HepG2 (cell line): ENCODE measurements around the gene VASN. TPM values are rescaled to one million over a fixed set of nuclear protein-coding genes. Genes with fewer than 3 reads are reported as not detected.
A peak's percentile ranks its signal among the peaks of the same experiment; 100 is the strongest.

Experiments used
- AFF4 ChIP-seq: sonication (generic); formaldehyde crosslinking; IDR thresholded peaks from 2 replicates; pipeline ENCODE4 v1.4.0; 2020; ENCODE audit warnings: missing genetic modification reagents
- IKZF5 ChIP-seq: IDR thresholded peaks from 2 replicates; pipeline ENCODE4 v1.6.1; 2018; ENCODE audit warnings: missing genetic modification reagents, mild to moderate bottlenecking, missing compliant biosample characterization
- LCORL ChIP-seq, 2 experiments: fragments of 450-650 bp in 1 of 2; sonication (generic) in 1 of 2; formaldehyde crosslinking in 1 of 2; IDR thresholded peaks; 2 replicates each; pipeline versions ENCODE4 v1.5.0 to v1.6.1; 2017 to 2020; ENCODE audit warnings: antibody characterized with exemption in 1 of 2, missing genetic modification reagents in 1 of 2
- RORA ChIP-seq: sonication (generic); formaldehyde crosslinking; IDR thresholded peaks from 2 replicates; pipeline ENCODE4 v1.5.0; 2020; ENCODE audit warnings: mild to moderate bottlenecking, missing genetic modification reagents, moderate library complexity
- SRY ChIP-seq: sonication (generic); formaldehyde crosslinking; IDR thresholded peaks from 2 replicates; pipeline ENCODE4 v1.8.0; 2022; ENCODE audit warnings: mild to moderate bottlenecking, missing genetic modification reagents
- XBP1 ChIP-seq: sonication (generic); formaldehyde crosslinking; IDR thresholded peaks from 2 replicates; pipeline ENCODE4 v1.5.0; 2020; ENCODE audit warnings: missing genetic modification reagents
- XRCC5 ChIP-seq: fragments of 200-400 bp; formaldehyde crosslinking; optimal IDR thresholded peaks from 2 replicates; pipeline ENCODE3; 2017; ENCODE audit warnings: mild to moderate bottlenecking, low read length
- ZNF142 ChIP-seq: sonication (generic); formaldehyde crosslinking; IDR thresholded peaks from 2 replicates; pipeline ENCODE4 v1.4.0; 2020; ENCODE audit warnings: missing genetic modification reagents
- ZNF180 ChIP-seq: sonication (generic); formaldehyde crosslinking; IDR thresholded peaks from 2 replicates; pipeline ENCODE4 v1.4.0; 2020; ENCODE audit warnings: low read depth, missing genetic modification reagents, borderline replicate concordance
- ZNF253 ChIP-seq: sonication (generic); formaldehyde crosslinking; IDR thresholded peaks from 2 replicates; pipeline ENCODE4 v1.8.0; 2022; ENCODE audit warnings: mild to moderate bottlenecking, missing genetic modification reagents, borderline replicate concordance
- ZNF33B ChIP-seq: sonication (generic); formaldehyde crosslinking; IDR thresholded peaks from 2 replicates; pipeline ENCODE4 v1.5.1; 2020; ENCODE audit warnings: mild to moderate bottlenecking, missing genetic modification reagents
- ZNF367 ChIP-seq: sonication (generic); formaldehyde crosslinking; IDR thresholded peaks from 2 replicates; pipeline ENCODE4 v1.4.0; 2020; ENCODE audit warnings: missing genetic modification reagents, borderline replicate concordance
- ZNF549 ChIP-seq: sonication (generic); formaldehyde crosslinking; IDR thresholded peaks from 2 replicates; pipeline ENCODE4 v1.5.0; 2020; ENCODE audit warnings: missing genetic modification reagents
- ZNF878 ChIP-seq: sonication (generic); formaldehyde crosslinking; IDR thresholded peaks from 2 replicates; pipeline ENCODE4 v1.8.1; 2023; ENCODE audit warnings: mild to moderate bottlenecking, missing genetic modification reagents, moderate library complexity
- polyA plus RNA-seq, 8 experiments: library from polyadenylated mRNA; depleted of rRNA in 3 of 8; stranded (reverse) in 7 of 8; unstranded in 1 of 8; fragments of >200 nt; fragmentation: Illumina TruSeq in 4 of 8; extraction: Trizol in 4 of 8; gene quantifications; 2 replicates each; pipeline versions ENCODE4 v1.2.1 to v1.2.3, GENCODE V29; 2011 to 2016; ENCODE audit warnings: low read depth in 4 of 8, missing spikeins in 1 of 8, mixed read lengths in 1 of 8; ENCODE audit not compliant: insufficient read depth in 1 of 8
- total RNA-seq, 5 experiments: library from RNA; depleted of rRNA; stranded (reverse); fragments of >200 nt; fragmentation: Illumina TruSeq; extraction: Trizol; gene quantifications; 2 replicates each; pipeline ENCODE4 v1.2.3, GENCODE V29; 2016; ENCODE audit warnings: low read depth in 1 of 5
- TF ChIP-seq, protein P1 (sequence below): sonication (generic); formaldehyde crosslinking; IDR thresholded peaks from 2 replicates; pipeline ENCODE4 v1.8.0; 2022; ENCODE audit warnings: mild to moderate bottlenecking, missing genetic modification reagents, borderline replicate concordance

The VASN gene
- total and polyA plus RNA-seq, 2 of the 13 experiments (the other 11 are each of a cell fraction or from before 2014, with no cell fraction given): 8.4 to 18.2 TPM

DNA sequence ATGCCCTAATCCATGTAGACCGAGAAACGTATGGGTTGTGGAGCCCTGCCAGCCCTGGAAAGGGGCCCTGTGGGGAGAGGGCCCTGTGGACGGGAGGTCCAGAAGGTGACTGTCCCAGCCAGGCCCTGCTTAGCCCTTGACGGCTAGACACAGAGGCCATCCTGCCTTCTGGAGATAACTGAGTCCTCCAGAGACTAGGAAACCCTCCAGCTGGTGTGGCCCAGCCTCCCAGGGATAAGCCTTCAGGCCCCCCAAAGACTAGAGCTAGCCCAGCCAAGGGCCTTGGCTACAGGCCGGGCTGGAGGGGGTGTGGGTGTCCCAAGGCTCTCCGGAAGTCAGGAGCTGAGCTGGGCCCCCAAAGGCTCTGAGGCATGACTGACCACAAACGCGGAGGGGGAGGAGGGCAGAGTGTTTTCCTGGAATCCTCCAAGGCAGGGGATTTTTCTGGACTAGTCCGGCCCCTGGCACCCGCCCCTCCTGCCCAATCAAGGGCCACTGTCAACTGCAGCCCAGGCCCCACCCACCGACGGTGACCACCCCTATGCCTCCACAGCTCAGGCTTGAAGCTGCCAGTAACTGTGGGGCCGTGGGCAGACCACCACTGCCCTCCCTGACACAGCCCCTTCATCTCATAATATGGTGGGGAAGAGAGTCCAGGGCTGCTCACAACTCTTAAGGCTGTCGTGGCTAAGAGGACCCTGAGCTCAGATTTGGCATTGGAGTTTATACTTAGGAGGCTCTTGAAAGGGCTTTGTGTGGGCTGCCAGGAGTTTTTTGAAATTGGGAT, 885 bp upstream of the VASN start (continued):
- TF ChIP-seq ZNF142 (CRISPR knock-in tag) (no peak), ZNF253 (CRISPR knock-in tag) (0 out of 2 replicates have a peak, but pooled peaks have one; percentile 67), LCORL (IDR thresholded peaks at IDR 0.05) (no peak), LCORL (CRISPR knock-in tag; IDR thresholded peaks at IDR 0.05) (peak; percentile 22; the same call in 1 of the 2 replicates), ZNF367 (CRISPR knock-in tag) (no peak), ZNF33B (no peak), XBP1 (CRISPR knock-in tag) (no peak), AFF4 (CRISPR knock-in tag) (no peak), SRY (CRISPR knock-in tag) (0 out of 2 replicates have a peak, but pooled peaks have one; percentile 14), ZNF549 (CRISPR knock-in tag) (no peak), IKZF5 (CRISPR knock-in tag) (no peak), XRCC5 (no peak), ZNF878 (0 out of 2 replicates have a peak, but pooled peaks have one; percentile 1), ZNF180 (CRISPR knock-in tag) (no peak), RORA (CRISPR knock-in tag) (no peak)
- TF ChIP-seq, protein P1, sequence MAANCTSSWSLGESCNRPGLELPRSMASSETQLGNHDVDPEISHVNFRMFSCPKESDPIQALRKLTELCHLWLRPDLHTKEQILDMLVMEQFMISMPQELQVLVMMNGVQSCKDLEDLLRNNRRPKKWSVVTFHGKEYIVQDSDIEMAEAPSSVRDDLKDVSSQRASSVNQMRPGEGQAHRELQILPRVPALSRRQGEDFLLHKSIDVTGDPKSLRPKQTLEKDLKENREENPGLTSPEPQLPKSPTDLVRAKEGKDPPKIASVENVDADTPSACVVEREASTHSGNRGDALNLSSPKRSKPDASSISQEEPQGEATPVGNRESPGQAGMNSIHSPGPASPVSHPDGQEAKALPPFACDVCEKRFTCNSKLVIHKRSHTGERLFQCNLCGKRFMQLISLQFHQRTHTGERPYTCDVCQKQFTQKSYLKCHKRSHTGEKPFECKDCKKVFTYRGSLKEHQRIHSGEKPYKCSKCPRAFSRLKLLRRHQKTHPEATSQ (CRISPR knock-in tag): no peak
